Stimulated activated CD8-positive, alpha-beta memory T cell treated with anti-CD3 and anti-CD28 coated beads, Interleukin-12 subunit alpha, Interleukin-12 subunit beta, amount 100 ng/mL, for 1 hour (primary cell): Measurements from ENCODE around the gene C16orf89.
"Not testable (repeated sequence)": the region's sequence is repeated elsewhere in the genome, so short reads cannot be mapped to it uniquely, and the experiment has no call there.

Experiments
- DNase-seq: peaks from one replicate; pipeline ENCODE4 v3.0.0-alpha.2; 2020; ENCODE audit warnings: low read depth

Gene C16orf89

DNA sequence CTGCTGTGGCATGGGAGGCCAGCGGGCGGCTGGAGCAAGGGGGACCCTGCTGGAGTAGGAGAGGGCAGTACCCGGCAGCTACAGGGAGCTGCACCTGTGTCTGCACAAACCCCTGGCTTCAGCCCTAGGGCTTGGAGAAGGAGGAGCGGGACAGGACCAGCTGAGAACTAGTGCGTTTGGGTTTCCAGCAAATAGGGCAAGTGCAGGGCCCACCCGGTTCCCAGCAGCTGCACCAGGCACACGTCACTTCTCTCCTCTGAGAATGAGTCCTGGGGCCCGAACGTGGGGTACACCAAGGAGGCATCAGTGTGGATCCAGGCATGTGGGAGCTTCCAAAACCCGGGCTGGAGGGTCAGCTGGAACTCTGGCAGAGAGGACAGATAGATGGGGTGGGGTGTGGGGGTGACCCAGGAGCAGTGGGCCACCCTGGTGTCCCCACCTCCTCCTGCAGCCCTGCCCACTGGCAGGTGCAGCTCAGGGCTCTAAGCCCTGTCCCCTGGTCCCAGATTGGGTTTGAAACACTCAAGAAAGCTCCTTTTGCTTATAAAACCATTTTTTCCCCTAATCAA is 5.6 kb downstream of the C16orf89 start:
- no peak for DNase-seq

DNA sequence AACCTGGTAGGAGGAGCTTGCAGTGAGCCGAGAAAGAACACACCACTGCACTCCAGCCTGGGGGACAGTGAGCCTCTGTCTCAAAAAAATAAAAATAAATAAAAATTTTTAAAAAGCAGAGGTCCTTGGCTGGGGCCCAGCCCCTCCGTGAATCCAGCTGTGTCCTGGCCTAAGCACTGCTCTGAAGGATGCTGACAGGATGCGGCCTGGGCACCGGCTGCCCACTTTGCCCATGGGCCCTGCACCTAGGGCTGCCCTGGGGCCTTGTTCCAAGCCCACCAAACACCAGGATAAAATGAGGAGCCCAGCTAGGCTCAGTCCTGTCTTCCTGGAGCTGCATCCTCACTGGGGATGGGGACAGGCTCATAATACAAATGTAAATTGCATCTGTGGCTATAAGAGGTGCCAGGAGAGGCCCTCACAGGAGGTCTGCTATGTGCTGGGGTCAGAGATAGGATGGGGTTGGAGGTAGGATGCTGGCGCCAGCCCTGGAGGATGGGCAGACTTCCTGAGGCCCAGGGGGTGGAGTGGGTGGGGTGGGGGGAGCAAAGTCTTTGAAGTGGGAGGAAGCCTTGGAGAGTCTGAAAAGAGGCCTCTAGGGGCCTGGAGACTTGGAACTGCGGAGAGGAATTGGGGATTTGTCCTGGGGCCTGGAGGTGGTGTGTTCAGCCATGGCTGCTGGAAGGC is 6.2 kb downstream of the C16orf89 start:
- DNase-seq: no peak

DNA sequence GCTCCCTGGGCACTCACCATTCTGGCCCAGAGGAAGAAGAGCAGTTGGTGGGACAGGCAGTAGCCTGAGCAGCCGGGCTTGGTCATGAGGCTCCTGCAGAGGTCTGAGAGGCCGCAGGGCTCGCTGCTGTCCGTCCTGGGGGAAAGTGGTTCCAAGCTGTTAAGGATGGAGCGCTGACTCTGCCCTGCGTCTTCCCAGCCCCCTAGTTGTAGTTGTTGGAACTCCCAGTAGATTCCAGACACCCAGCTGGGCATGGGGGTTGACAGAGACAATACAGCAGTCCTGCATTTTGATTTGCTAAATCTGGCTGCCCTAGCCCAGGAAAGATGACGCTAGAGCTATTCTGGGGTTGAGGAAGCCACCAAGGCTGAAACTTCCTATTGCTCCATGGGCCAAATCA is 7.3 kb downstream of the C16orf89 start:
- no peak for DNase-seq

DNA sequence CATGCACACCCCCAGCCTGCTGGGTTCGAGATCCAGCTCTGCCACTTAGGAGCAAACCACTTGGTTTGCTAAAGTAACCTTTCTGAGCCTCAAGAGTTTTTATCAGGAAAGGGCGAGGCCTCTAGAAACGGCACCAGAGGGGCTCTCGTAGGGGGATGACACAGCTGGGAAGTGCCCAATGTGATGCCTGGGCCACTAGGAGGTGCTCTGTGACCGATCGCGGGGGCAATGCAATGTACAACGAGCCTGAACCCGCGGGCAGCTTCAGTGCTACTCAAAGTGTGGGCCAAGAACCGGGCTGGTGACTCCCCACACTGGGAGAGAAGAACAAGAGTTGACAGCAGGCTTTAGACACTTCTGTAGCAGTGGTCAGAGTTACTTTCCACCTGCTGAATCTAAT is 9.4 kb downstream of the C16orf89 start:
- peak; percentile 10 for DNase-seq

DNA sequence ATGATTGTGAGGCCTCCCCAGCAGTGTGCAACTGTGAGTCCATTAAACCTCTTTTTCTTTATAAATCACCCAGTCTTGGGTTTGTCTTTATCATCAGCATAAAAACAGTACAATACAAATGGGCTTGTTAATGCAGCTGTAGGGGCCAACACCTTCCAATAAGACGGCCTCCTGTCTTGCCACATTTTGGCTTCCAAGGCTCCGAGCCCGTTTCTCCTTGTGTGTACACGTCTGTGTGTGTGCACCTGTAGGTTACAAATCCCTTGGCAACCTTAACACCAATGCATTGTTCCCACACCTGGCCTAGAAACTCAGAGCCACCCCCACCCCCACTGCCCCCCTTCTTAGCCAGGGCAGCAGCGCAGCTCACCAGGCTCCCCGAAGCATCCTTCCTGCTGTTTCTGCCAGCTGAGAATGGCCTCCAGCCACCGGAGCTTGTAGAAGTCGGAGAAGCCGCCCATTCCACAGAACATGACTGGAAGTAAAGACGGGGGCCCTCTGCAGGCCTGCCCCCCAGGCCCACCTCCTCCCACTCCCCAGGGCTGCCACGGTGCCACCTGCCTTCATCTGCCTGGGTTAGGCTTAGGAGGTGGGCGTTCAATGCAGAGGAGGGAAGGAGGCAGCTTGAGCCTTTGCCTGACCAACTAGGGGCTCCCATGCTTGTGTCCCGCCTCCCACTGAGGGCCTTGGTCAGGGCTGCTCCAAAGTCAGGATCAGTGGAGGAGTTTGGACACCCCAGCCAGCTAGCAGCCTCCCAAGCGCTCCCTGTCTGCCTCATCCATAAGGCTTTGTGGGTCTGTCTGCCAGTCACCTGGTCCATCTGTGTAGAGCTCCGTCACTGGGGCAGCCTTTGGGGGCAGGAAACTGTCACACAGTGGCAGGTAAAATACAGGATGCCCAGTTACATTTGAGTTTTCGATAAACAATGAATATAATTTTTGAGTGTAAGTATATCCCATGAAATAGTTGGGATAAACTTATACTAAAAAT is 10.6 kb downstream of the C16orf89 start:
- no peak for DNase-seq

DNA sequence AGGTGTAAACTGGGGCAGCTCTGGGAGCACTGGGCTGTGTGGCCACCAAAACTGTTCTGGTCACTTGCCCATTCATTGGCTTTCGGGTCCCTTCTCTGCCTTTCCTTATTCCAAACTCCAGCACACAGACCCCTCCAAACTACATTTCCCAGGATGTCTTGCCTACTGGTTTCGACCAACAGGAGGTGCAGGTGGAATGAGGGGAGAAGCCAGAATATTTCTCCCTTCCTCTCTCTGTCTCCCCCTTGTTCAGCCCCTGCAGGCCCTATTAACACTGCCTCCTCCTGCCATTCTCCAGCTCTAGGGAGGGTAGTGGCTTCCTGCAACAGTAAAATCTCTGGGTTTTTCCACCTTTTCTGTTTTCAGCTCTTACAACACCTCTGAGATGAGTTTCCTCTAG is 18.8 kb downstream of the C16orf89 start:
- no peak for DNase-seq

DNA sequence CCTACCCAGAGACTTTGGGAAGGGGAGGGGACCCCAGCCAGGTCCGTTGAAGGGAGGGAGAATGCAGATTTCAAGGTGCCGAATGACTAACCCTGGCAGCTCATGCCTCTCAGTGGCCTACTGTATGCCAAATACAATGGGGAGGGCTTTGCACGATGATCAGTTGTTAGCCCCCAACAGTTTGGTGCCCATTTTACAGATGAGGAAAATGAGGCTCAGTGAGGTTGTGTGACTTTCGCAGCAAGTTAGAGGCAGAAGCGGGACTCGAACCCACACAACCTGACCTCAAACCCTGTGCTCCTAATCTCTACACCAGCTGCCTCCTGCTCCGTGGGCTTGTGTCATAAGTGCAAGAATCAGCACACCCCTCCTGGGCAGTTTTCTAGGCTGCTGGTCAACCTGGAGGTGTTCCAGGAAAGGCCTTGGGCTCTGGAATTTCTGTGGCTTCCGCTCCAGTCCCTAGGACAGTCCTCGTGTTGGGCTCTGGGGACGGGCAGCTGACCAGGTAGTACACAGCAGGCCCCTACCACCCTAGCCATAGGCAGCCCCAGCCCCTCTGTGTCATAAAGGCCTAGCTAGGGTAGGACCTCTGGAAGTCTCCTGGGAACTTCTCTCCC is 20.1 kb downstream of the C16orf89 start:
- no peak for DNase-seq

DNA sequence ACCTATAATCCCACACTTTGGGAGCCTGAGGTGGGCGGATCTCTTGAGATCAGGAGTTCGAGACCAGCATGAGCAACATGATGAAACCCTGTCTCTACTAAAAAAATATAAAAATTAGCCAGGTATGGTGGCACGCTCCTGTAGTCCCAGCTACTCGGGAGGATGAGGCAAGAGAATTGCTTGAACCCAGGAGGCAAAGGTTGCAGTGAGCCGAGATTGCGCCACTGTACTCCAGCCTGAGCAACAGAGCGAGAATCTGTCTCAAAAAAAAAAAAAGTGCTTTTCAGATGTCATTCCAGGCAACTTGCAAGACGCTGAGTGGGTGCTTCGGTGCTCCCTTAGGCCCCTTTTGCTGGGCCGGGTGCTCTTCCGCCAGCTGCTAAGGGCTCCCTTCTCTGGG is 21.2 kb downstream of the C16orf89 start:
- not testable (repeated sequence) for DNase-seq

DNA sequence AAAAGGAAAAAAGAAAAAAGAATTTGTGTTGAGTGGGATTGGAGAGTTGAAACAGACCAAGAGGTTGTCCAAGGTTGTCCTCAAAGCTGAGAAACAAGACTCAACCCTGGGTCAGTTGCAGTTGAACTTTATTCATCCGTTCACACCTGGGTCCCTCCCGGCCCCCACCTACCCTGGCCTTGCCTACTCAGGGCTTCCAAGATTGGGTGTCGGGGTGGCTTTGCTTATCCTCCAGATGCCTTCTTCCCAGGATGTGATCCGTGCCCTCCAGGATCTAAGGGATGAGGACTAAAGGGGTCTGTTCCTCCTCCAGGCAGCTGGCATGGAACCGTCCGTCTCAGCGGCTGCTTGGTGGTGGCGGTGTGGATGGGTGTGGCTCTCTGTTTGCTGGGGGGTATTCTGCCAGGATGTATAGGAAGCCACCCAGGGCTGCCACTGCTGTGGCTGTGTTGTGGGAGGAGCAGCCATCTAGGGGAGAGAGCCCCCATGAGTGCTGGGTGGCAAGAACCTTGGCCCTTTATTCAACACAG is 21.7 kb downstream of the C16orf89 start:
- no peak for DNase-seq

DNA sequence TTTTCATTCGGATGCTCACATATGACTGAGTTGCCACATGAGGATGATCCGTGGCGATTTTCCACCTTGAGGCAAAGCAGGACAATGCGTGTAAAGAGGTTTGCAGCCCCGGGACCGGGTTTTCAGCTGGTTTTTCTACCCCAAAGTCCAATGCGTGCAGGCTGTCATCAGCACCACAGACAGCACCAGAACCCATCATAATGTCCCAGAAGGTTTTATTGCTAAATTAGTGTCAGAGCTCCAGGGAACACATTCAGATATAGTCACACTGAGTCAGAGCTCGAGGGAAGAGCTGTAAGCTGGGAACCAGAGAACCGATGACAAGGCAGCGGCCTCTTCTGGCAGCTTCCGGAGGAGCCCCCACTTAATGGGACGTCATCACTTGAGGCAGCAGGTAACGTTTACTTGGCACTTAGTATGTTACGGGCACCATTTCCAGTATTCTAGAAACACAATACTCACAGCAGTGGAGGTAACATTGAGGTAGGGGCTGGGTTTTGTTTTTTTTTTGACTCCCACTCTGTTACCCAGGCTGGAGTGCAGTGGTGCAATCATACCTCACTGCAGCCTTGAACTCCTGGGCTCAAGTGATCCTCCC is 23.1 kb downstream of the C16orf89 start:
- no peak for DNase-seq

DNA sequence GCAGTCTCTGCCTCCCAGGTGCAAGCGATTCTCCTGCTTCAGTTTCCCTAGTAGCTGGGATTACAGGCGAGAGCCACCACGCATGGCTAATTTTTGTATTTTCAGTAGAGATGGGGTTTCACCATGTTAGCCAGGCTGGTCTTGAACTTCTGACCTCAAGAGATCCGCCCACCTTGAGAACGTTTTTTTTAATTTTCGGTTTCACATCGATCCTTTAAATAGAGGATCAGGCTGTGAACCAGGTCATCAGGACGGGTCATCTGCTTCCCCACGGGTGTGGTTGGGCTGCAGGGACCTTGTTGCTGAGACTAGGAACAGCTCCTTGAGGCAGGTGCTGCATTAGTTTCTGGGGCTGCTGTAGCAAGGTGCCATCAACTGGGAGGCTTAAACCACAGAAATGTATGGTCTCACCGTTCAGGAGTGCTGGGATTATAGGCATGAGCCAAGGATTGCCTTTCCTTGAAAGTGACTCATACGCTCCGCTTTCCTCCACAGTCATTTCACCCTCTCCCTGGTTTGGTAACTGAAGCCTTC is 24.1 kb downstream of the C16orf89 start:
- no peak for DNase-seq

DNA sequence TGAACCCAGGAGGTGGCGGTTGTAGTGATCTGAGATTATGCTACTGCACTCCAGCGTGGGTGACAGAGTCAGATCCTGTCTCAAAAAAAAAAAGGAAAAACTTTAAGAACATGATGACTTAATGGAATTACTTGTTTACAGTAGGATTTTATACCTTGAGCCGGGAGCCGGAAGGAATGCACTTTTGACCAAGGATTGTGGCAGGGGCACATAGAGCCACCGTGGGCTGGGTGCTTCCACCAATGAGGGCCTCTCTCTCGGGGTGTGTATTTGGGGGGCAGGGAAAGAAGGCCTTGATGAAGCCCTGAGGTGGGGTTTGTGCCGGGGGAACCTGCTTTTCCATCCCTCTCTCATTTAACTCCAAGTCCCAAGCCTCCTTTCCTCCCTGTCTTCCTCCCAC is 25.3 kb downstream of the C16orf89 start:
- no peak for DNase-seq

DNA sequence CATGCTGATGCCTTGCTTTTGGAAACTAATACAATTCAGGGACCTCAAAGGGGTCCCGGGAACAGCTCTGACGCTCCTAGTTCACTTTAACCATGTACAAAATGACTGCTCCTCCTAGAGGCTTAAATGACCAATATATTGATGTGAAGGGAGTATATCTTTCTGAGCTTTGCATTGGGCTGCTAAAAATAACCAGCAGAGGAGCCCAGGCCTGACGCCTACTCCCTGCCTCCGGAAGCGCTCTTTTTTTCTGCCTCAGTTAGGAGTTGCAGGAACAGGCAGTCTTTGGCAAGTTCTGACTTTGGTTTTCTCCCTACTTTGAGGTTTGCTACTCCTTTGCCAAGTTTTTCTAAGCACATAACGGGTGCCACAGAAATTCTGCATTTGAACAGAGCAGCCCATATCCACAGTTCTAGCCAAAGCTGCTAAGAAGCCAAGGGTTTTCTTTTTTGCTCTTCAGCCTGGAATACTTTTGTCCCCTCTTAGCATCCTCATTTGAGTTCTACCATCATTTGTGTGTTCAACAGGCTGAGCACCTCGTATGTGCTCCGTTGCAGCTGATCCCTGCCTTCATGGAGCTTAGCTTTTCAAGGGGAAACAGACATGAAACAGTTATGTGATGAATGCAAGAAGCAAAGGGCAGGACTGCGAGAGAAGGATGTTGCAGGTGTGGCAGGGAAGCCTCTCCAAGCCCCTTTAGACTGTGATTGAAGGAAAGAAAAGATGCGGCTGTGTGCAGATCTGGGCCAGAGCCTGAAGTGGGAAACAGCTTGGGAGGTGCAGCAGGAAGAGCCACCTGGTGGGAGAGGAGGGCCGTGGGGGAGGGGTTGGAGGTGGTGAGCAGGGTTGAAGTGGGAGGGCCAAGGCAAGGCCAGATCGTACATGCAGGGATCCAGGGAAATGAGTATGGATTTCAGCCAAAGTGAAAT is 29.3 kb downstream of the C16orf89 start:
- no peak for DNase-seq

DNA sequence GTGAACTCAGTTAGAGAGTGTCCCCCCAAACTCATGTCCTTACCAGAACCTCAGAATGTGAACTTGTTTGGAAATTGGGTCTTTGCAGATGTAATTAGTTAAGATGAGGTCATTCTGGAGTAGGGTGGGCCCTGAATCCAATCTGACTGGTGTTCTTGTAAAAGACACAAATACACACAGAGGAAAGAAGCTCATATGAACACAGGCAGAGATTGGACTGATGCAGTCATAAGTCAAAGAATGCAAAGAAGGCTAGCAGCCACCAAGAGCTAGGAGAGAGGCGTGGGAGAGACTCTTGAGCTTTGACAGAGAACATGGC is 29.9 kb downstream of the C16orf89 start:
- no peak for DNase-seq

DNA sequence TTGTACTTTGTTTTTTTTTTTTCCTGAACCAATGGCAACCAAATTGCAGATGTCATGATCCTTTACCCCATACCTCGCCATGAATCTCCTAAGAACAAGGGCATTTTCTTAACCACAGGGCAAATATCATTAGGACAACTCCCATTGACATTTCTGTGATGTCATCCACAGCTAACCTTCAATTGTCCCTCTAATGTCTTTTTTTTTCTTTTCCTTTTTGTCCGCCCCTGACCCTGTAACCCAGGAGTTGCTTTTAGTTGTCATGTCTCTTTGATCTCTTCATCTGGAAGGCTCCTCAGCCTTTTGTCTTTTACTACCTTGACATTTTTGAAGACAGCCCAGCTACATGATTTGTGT is 31.6 kb downstream of the C16orf89 start:
- DNase-seq: no peak

DNA sequence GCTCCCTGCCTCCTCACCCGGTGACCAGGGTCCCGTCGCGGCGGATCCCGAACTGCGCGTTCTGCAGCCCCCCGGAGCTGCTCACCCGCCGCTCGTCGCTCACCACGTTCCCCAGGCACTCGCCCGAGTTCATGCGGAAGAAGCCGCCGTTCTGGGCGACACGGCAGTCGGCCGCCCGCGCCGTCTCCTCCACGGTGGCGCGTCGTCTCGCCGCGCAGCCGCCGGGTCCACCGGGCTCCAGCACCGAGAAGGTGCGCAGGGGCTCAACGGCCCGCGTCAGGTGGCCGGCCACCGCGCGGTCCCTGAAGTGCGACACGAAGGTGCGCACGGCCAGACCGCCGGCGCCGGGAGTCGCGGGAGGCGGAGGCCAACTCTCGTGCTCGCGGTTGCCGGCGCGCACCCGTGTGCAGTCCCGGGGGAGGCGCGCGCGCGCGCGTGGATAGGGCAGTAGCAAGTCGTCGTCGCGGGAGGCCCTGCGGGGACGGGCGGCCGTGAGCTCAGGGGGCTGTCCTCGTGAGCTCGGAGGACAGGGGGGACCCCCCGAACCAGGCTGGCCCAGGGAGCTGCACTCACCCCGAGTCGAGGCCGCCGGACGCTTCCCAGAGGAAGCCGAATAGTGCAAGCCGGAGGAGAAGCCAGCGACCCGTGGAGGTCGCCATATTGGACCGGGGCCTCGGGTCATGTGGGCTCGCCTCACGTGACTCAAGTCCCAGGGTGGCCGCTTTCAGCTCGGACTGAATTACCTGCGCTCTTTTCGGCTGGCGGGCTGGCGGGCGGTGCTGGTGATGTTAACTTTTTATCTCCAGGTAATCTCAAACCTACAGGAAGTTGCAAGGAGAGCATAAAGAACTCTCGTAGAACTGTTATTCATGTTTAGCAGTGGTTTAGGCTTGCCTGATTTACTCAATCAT is 32.2 kb downstream of the C16orf89 start, which contains the start of gene NAGPA:
NAGPA (minus strand) TSS at position 680 of the 911 bp plus-strand sequence; CDS start at position 659, 21 bp downstream.
- DNase-seq: peak; percentile 74

DNA sequence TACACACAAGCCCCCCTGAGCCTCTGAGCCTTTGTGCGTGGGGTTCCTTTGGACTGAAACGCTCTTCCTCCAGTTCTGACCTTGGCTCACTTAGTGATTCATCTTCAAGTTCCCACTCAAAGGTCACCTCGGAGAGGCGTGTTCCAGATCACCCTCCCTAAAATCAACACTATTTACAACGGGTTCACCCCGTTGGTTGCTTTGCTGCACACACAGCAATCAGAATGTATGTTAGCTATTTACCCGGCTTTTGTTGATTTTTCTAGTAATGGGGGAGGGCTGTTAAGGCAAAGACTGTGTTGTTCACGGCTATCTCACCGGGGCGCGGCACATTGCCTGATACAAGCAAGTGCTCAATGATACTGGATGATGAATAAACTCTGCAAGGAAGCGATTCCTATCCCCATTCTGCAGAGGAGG is 33.0 kb downstream of the C16orf89 start:
- DNase-seq: no peak

DNA sequence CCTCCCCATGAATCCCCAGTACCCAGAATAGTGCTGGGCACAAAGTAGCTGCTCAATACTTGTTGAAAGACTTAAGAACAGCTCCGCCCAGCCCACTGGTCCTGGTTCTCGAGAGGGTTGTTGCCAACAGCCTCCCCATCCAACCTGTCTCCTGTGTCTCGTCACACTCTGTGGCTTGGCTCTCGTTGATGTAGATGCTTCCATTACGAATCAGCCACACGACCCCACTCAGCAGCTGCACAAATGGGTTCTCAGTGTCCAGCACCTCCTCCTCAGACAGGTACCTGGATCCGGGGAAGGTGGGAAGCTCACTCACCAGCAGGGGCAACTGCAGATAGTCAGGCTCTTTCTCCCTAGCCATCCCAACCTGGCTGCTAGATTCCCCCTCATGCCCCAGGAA is 34.2 kb downstream of the C16orf89 start:
- no peak for DNase-seq

DNA sequence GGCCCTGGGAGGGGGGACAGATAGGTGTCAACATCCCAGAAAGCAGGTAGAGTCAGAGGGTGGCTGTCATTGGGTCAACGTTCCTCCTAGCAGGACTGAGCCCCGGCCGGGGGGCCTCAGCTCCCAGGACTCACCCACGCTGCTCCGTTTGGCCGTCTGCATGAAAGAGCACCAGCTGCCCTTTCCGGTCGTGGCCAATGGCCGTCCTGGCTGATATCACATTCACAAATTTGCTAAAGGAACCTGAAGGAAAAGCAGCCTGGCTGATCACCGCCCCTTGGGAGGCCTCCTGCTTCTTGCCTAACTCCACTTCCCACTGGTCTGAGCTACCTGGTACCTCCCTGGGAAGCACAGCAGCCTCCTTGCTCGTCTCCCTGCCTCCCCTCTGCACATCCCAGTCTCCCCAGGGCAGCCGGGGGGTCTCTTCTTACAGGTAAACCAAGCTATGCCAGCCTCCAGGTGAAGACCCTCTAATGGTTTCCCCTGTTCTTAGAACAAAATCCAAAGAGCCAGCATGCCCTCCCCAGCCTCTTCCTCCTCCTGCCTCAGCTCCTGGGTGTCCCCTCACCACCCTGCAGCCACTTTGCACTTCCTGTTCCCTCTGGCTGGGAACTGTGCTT is 35.4 kb downstream of the C16orf89 start:
- DNase-seq: no peak
